ENCODE data around the gene NR1I2.

GRCh38 chr3:119769394-119770149 lies 12.3 kb upstream of the NR1I2 start:
- no peak for TF ChIP-seq CTCF (IDR thresholded peaks at IDR 0.05)
- no peak for TF ChIP-seq POLR2A (IDR thresholded peaks at IDR 0.05)
- no peak for TF ChIP-seq EP300 (IDR thresholded peaks at IDR 0.05)
